ENCODE results near the gene SUMF2.
"Not testable (repeated sequence)": the region's sequence is repeated elsewhere in the genome, so short reads cannot be mapped to it uniquely, and the experiment has no call there.

- TF ChIP-seq EZH2phosphoT487 (conservative IDR thresholded peaks at IDR 0.05; ENCODE audit: low read length); CTCF (IDR thresholded peaks at IDR 0.05; ENCODE audit: insufficient read depth, low read length, poor library complexity, severe bottlenecking): not testable (repeated sequence)
These were observed 47.1 kb upstream of the SUMF2 start for GRCh38 chr7:56017015-56017414.
